NCI-H187 treated with DMSO at 0.1 percent for 48 hours (cell line): ENCODE results near the gene ALDH8A1.

Experiments
- DNase-seq: peaks from one replicate; lab custom pipeline; 2025; lab: John Stamatoyannopoulos, UW

The ALDH8A1 gene

DNA sequence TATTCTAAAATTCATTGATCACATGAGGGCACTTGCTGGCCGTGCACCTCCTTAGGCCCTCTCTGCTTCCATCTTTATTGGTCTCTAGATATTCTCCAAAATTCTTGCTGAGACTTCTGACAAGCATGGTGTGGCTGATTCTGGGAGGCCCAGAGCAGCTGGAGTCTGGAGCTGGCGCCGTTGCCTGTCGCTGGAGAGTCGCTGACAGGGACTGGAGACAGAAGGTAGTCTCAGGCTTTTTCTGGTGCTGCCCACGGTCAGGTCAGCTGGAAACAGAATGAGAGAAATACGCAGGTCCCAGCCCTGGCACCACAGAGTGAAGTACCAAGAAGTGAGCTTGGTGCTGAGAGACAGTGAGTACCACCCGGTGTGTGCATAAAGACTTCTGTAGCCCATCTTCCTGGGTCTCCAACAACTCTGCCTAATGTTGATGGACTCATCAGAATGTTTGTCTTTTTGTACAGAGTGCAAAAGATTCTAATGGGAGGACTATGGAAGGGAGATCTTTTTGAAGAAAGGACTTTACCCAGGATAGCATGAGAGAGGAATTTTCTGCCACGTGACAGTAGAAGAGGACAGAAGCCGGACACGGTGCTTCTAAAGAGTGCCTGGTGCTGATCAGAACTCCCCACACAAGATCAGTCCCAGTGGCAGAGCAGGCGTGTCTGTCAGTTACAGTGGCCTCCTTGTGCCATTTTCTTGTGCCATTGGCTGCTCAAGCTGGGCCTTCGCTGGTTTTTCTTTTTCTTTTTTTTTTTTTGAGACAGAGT is 1.8 kb upstream of the ALDH8A1 start:
- no peak for DNase-seq

DNA sequence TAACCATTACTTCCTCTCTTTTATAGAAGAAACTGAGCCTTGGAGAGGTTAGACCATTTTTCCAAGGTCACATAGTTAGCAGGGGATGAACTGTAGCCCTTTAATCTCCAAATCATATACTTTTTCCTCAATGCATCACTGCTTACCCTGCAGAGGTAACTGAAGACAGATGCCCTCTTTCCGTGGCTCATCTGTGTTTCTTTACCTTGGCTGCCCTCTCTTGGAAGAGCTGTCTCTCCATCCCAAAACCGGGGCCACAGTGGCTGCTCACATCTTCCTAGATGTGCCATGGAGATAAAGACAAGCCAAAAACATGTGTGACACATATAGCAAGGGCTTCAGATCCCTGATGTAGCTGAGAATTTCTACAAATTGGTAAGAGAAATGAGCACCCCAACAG is 581 bp upstream of the ALDH8A1 start:
- no peak for DNase-seq

- no peak for DNase-seq
These were observed 1.2 kb downstream of the ALDH8A1 start for GRCh38 chr6:134948691-134949090.

DNA sequence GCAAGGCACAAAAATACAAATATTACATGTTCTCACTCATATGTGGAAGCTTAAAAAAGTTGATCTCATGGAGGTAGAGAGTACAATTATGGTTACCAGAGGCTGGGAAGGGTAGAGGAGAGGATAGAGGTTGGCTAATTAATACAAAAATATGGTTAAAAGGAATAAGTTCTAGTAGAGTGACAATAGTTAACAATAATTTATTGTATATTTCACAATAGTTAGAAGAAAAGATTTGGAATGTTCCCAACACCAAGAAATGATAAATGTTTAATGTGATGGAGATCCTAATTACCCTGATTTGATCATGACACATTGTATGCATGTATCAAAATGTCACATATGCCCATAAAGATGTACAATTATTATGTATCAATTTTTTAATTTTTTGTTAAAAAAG is 1.8 kb downstream of the ALDH8A1 start:
- no peak for DNase-seq

DNA sequence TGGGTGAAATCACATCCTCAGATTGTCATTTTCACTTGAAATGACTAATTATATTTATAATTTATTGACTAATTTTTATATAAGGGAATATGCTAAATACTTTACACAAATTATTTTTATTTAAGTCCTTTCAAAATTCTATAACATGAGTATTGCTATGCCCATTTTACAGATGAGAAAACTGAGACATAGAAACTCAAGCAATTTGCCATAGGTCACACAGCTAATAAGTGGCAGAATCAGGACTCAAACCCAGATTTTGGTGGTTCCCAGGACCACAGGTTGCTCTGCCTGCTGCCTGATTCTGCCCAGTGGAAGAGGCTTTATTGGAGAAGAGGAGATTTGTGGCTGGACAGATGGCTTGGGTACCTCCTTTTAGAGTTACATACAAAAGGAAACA is 4.9 kb downstream of the ALDH8A1 start:
- DNase-seq = no peak

DNA sequence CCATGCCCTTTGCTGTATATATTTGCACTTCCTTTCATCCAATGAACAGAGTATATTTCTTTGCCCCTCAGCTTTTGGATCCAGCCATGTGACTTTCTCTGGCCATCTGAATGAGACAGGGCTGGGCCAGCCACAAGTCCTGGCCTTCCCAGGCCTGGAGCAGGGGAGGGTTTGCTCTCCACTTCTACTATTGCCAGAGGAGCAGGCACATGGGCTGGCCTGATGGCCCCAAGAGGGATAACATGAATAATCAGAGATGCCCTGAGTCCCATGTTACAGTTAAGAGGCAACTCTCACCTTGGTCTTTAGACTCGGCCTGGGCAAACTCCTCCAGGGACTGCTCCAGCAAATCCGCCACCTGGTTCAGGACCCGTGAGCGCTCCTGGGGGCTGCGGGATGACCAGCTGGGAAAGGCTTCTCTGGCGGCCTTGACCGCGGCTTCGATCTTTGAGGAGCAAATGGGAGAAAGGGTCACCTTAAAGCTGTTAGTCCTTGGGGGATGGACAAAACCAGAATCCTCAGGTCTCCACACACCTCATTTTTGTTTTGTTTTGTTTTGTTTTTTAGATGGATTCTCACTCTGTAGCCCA is 6.3 kb downstream of the ALDH8A1 start:
- DNase-seq = no peak

DNA sequence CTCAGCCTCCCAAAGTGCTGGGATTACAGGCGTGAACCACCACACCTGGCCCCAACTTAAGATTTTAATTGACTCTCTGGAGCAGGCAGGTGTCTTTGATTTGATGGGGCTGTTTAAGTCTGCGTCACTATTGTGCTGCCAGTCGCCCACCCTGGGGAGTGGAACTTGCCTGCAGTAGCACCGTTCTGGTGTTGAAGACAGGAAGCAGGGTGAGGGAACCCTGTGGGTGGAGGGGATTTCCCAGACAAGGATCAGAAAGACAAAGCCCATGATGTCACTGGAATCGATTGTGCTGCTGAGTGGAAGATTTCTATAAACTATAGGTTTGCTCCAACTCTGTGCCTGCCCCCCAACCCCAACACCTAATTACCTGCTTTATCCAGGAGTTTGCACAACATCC is 11.0 kb downstream of the ALDH8A1 start:
- no peak for DNase-seq

- no peak for DNase-seq
These were observed 12.5 kb downstream of the ALDH8A1 start for GRCh38 chr6:134937426-134937825.

DNA sequence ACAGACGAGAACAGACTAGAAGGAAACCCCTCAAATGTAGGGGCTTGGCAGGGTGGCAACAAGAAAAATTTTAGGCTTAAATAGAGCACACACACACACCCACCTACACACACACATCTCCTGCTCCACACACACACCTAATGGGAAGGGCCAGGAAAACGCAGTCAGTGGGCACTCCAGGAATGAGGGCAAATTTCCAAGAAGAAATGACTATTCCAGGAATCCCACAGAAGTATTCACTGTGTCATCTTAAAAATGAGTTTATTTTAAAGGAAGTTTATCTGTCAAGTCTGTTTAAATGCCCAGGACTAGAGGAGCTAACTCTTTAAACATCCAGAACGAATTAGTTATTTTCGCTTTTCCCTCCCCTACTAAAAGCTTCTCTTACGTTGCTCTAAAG is 13.0 kb downstream of the ALDH8A1 start:
- no peak for DNase-seq

DNA sequence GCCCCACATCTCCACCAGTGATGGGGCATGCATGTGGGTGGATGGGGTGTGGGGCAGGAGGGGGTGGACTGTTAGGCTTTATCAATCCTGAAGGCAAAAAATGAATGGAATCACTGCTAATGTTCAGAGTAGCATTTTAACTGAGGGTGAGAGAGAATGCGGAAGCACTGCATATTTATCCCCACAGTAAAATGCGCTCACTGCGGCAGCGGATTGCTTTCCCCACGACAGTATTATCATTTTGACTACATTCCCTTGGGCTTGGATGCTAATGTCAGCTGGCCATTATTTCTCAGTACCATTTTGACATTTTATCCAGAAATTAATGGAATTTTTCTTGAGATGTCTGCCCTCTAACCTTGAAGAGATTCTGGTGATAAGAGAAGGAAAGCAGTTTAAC is 13.4 kb downstream of the ALDH8A1 start:
- DNase-seq = no peak

- DNase-seq = no peak
These were observed 15.0 kb downstream of the ALDH8A1 start for GRCh38 chr6:134934793-134935485.

DNA sequence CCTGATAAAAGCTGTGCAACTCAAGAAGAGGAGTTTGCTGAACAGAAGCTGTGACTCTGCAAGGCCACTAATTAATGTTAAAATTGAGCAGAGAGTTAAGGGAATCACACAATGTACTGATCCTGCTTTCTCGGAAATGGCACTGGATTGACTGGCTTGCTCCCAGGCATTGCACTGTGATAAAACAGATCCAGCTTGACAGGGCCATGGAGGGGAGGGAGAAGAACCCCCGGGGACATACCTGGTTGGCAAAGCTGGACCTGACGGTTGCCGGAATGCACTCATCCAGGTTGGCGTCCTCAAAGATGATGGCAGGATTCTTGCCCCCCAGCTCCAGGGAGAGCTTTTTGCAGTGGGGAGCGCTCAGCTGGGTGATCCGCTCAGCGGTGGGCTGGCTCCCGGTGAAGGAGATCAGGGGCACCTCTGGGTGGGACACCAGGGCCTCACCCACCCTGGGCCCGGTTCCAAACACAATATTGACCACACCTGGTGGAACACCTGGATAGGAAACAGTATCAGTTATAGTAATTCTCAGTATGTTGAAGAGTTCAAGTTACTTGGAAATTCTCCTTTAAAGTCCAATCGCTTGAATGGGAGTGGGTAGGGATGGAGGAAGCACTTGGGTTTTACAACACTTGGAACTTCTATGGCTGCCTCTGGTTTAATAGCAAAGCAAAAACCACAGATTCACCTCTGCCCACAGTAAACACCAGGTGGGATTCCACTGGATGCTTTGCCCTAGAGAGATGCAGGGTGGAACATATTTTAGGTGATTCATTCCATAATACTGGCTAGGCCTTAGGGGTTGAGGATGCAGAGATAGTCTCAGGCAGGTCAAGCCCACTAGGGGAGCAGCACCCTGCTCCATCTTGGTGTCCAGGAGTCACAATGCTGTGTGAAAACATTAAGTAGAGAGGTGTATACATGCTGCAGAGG is 17.1 kb downstream of the ALDH8A1 start:
- DNase-seq = no peak

- no peak for DNase-seq
These were observed 17.8 kb downstream of the ALDH8A1 start for GRCh38 chr6:134932098-134932497.

DNA sequence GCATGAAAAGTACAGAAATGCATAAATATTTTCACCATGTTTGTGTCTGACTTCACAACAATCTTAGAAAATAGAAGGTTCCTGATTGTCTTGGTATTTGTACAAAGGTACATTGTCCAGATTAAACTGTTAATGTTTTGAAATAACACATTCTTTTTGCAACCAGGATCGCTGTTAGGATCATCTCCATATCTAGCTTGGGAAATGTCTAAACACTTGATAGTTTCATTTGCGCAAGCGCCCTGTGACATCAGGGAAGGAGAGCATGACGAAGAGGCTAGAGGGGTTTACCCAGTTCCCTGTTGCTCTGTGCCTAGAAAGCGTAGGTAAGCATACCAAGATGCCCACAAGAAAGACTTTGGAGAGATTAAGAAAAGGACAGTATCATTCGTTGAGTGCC is 19.4 kb downstream of the ALDH8A1 start:
- no peak for DNase-seq

- DNase-seq = no peak
These were observed 21.6 kb downstream of the ALDH8A1 start for GRCh38 chr6:134928151-134928900.

GRCh38 chr6:134925800-134926199 is 24.1 kb downstream of the ALDH8A1 start:
- DNase-seq = no peak

- no peak for DNase-seq
These were observed 28.1 kb downstream of the ALDH8A1 start for GRCh38 chr6:134921721-134922261.

- no peak for DNase-seq
These were observed 28.6 kb downstream of the ALDH8A1 start for GRCh38 chr6:134921276-134921675.

GRCh38 chr6:134920422-134920821 is 29.5 kb downstream of the ALDH8A1 start:
- no peak for DNase-seq

GRCh38 chr6:134918418-134918961 is 31.4 kb downstream of the ALDH8A1 start:
- DNase-seq = no peak

DNA sequence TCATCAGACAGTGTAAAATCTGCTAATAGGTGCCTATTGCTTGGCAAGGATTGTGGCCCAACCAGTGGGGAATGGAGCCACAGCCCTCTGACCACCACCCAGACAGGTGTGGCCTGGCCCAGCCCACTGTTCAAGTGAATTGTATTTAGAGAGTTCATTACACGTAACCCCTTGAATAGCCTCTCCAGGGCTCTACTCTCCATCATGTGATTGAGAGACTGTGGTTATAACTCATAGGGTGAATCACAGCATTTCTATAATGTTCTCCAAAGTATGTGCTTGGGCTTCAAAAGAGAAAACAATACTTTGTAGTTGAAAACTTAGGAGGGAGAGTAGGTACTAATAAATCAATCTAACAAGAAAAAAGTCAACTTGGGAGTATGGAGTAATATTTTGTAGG is 38.4 kb downstream of the ALDH8A1 start:
- no peak for DNase-seq
